IMR-90 (cell line): ENCODE results near the gene MGAT5B. TPM values are rescaled to one million over a fixed set of nuclear protein-coding genes. Genes with fewer than 3 reads are reported as not detected.

ENCODE experiments used
- ATAC-seq: fragments of 200-7000 bp; cut with Tn5 transposase; 2 replicates; pipeline ENCODE4 v1.9.1; 2020; ENCODE audit warnings: low read depth, mild to moderate bottlenecking, moderate library complexity
- BruUV-seq: library from RNA; stranded (reverse); fragments of 400-500 nt; replicated peaks from 2 replicates; lab custom pipeline; 2021; lab: Mats Ljungman, UMichigan
- CTCF ChIA-PET: fragments of 300-600 bp; formaldehyde crosslinking; extraction: SDS; loops from one replicate; lab custom pipeline; 2021; ENCODE audit warnings: antibody characterized with exemption; lab: Yijun Ruan, JAX
- POLR2A ChIA-PET: fragments of 300-600 bp; sonication (Branson Sonifier 250); formaldehyde crosslinking; loops from one replicate; lab custom pipeline; 2022; ENCODE audit warnings: antibody characterized with exemption; ENCODE audit not compliant: unreplicated experiment; lab: Charles Lee
- DNase-seq: peaks from one replicate; pipeline ENCODE4 v3.0.0; 2013
- H2AFZ ChIP-seq: replicated peaks from 2 replicates; pipeline ENCODE3; 2013; ENCODE audit warnings: low read length, mild to moderate bottlenecking; ENCODE audit not compliant: poor library complexity
- H2AK5ac ChIP-seq: 2 replicates; pipeline ENCODE4 v1.6.1; 2013; ENCODE audit warnings: low read depth, low read length, inconsistent platforms
- H2AK9ac ChIP-seq: replicated peaks from 2 replicates; pipeline ENCODE3; 2013; ENCODE audit warnings: mild to moderate bottlenecking, low read depth, low read length, moderate library complexity; ENCODE audit not compliant: poor library complexity
- H2BK120ac ChIP-seq: 2 replicates; pipeline ENCODE4 v1.6.1; 2013; ENCODE audit warnings: low read depth, low read length, inconsistent platforms
- H2BK15ac ChIP-seq: 3 replicates; pipeline ENCODE4 v1.6.1; 2013; ENCODE audit warnings: low read depth, low read length, inconsistent platforms
- H2BK20ac ChIP-seq: 2 replicates; pipeline ENCODE4 v1.6.1; 2013; ENCODE audit warnings: low read depth, mild to moderate bottlenecking, inconsistent platforms, low read length, moderate library complexity
- H2BK5ac ChIP-seq: 2 replicates; pipeline ENCODE4 v1.6.1; 2013; ENCODE audit warnings: mild to moderate bottlenecking, low read depth, low read length, inconsistent platforms; ENCODE audit not compliant: poor library complexity, severe bottlenecking
- H3K14ac ChIP-seq: replicated peaks from 2 replicates; pipeline ENCODE4 v1.6.1; 2013; ENCODE audit warnings: low read depth, low read length, inconsistent platforms
- H3K18ac ChIP-seq: 2 replicates; pipeline ENCODE4 v1.6.1; 2013; ENCODE audit warnings: low read depth, low read length, control low read depth
- H3K23ac ChIP-seq: 2 replicates; pipeline ENCODE4 v1.6.1; 2013; ENCODE audit warnings: low read depth, low read length, inconsistent platforms
- H3K27ac ChIP-seq: 2 replicates; pipeline ENCODE4 v1.5.1; 2013; ENCODE audit warnings: mild to moderate bottlenecking, control low read depth, low read length; ENCODE audit not compliant: insufficient read depth
- H3K27me3 ChIP-seq: 2 replicates; pipeline ENCODE4 v1.6.1; 2013; ENCODE audit warnings: low read length; ENCODE audit not compliant: control insufficient read depth, insufficient read depth
- H3K36me3 ChIP-seq: 2 replicates; pipeline ENCODE4 v1.6.1; 2013; ENCODE audit warnings: low read length, mixed read lengths; ENCODE audit not compliant: control insufficient read depth, insufficient read depth
- H3K4ac ChIP-seq: 2 replicates; pipeline ENCODE4 v1.6.1; 2013; ENCODE audit warnings: low read depth, low read length, inconsistent platforms
- H3K4me1 ChIP-seq: 2 replicates; pipeline ENCODE4 v1.6.1; 2013; ENCODE audit warnings: low read length, mixed read lengths; ENCODE audit not compliant: control insufficient read depth, insufficient read depth
- H3K4me2 ChIP-seq: 2 replicates; pipeline ENCODE4 v1.6.1; 2013; ENCODE audit warnings: low read depth, mild to moderate bottlenecking, control low read depth, low read length, moderate library complexity
- H3K4me3 ChIP-seq: 2 replicates; pipeline ENCODE4 v1.5.1; 2013; ENCODE audit warnings: low read depth, mild to moderate bottlenecking, control low read depth, low read length, moderate library complexity; ENCODE audit not compliant: insufficient read depth
- H3K56ac ChIP-seq: 2 replicates; pipeline ENCODE4 v1.6.1; 2013; ENCODE audit warnings: low read length, inconsistent platforms; ENCODE audit not compliant: insufficient read depth; ENCODE audit errors: extremely low read depth
- H3K79me1 ChIP-seq, 2 experiments: 2 replicates each; pipeline ENCODE4 v1.6.1; 2013; ENCODE audit warnings: low read length in 2 of 2, inconsistent platforms in 1 of 2, low read depth in 1 of 2
- H3K9ac ChIP-seq: 2 replicates; pipeline ENCODE4 v1.6.1; 2013; ENCODE audit warnings: low read depth, low read length, control low read depth
- H3K9me1 ChIP-seq: 2 replicates; pipeline ENCODE4 v1.6.1; 2013; ENCODE audit warnings: low read length, inconsistent platforms; ENCODE audit not compliant: insufficient read depth
- H3K9me3 ChIP-seq: 2 replicates; pipeline ENCODE4 v1.6.1; 2013; ENCODE audit warnings: low read length; ENCODE audit not compliant: control insufficient read depth, insufficient read depth
- H4K20me1 ChIP-seq: 2 replicates; pipeline ENCODE4 v1.6.1; 2013; ENCODE audit warnings: low read length, inconsistent platforms; ENCODE audit not compliant: insufficient read depth
- H4K5ac ChIP-seq: 2 replicates; pipeline ENCODE4 v1.6.1; 2013; ENCODE audit warnings: mild to moderate bottlenecking, low read depth, low read length, control low read depth
- H4K8ac ChIP-seq, 2 experiments: 2 replicates each; pipeline ENCODE4 v1.6.1; 2013; ENCODE audit warnings: low read depth in 2 of 2, low read length in 2 of 2, control low read depth in 1 of 2, inconsistent platforms in 1 of 2
- H4K91ac ChIP-seq: 2 replicates; pipeline ENCODE4 v1.6.1; 2013; ENCODE audit warnings: low read depth, low read length, inconsistent platforms; ENCODE audit not compliant: insufficient read depth
- BHLHE40 ChIP-seq: fragments of 150-350 bp; IDR thresholded peaks from 2 replicates; pipeline ENCODE4 v1.6.1; 2016; ENCODE audit warnings: mild to moderate bottlenecking, low read depth, low read length
- MAZ ChIP-seq: IDR thresholded peaks from 2 replicates; pipeline ENCODE4 v1.6.1; 2012; ENCODE audit warnings: low read depth, mild to moderate bottlenecking, low read length, improper control_type of control experiment, moderate library complexity, borderline replicate concordance
- RCOR1 ChIP-seq: IDR thresholded peaks from 2 replicates; pipeline ENCODE4 v1.6.1; 2012; ENCODE audit warnings: mild to moderate bottlenecking, low read length, improper control_type of control experiment; ENCODE audit not compliant: insufficient replicate concordance
- RFX5 ChIP-seq: IDR thresholded peaks from 2 replicates; pipeline ENCODE4 v1.8.0; 2012; ENCODE audit warnings: low read depth, mild to moderate bottlenecking, low read length, moderate library complexity
- WGBS, 2 experiments: methylation state at CpG; one replicate each; pipeline versions ENCODE4 v1.1.5 to v1.1.7; 2013; ENCODE audit warnings: missing lambda C conversion rate in 2 of 2; ENCODE audit not compliant: insufficient read length in 1 of 2; ENCODE audit errors: extremely low coverage in 2 of 2; 5-methylcytosine and 5-hydroxymethylcytosine counted together
- dilution Hi-C: fragments of 300-500 bp; cut with HindIII; formaldehyde crosslinking; loops from one replicate; pipeline ENCODE4 v1.14.3; 2018; ENCODE audit warnings: low sequenced_read_pairs; ENCODE audit not compliant: unreplicated experiment
- in situ Hi-C: fragments of 300-500 bp; cut with MboI; formaldehyde crosslinking; loops from 3 replicates; pipeline ENCODE4 v1.14.3; 2019; ENCODE audit warnings: low sequenced_read_pairs, inconsistent platforms, mixed read lengths
- intact Hi-C: fragments of 100-400 bp; cut with micrococcal nuclease; formaldehyde crosslinking; loops from 2 replicates; pipeline ENCODE4 v1.10.0; 2022
- polyA plus RNA-seq, 3 experiments: library from polyadenylated mRNA; depleted of rRNA; stranded (reverse); fragments of >200 nt; gene quantifications; 2 replicates each; pipeline ENCODE4 v1.2.3, GENCODE V29; 2012; ENCODE audit warnings: low replicate concordance in 1 of 3
- total RNA-seq: library from RNA; depleted of rRNA; stranded (reverse); fragments of >200 nt; gene quantifications from 2 replicates; pipeline ENCODE4 v1.2.3, GENCODE V29; 2012
- TF ChIP-seq, protein P1 (sequence below): fragments of 150-350 bp; IDR thresholded peaks from 2 replicates; pipeline ENCODE4 v1.6.1; 2017; ENCODE audit warnings: mild to moderate bottlenecking, antibody characterized with exemption, low read length, low read depth
- TF ChIP-seq, protein P2 (sequence below): fragments of 150-350 bp; IDR thresholded peaks from 2 replicates; pipeline ENCODE4 v1.6.1; 2016; ENCODE audit warnings: low read depth, mild to moderate bottlenecking, low read length, moderate library complexity, borderline replicate concordance

The MGAT5B gene
- total and polyA plus RNA-seq, 2 of the 4 experiments (the other 2 are of a cell fraction), result 0.54 to 2.0 TPM

DNA sequence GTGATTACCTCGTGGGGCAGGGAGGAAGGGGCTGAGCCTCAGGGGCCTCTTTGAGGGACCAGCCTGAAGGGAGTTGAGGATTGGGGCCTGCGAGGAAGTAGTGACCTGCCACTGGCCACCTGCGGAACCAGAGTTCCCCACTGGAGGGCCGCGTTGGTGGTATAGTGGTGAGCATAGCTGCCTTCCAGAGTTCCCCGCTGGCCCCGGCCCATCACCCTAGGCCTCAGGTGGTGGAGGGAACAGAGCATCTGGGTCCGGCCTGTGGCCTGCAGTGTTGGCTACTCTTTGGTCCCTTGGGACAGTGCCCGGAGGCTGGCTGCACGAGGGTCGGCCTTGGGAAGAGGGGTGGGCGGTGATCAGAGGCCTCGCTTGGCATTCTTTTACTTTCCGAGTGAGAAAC is 20.5 kb downstream of the MGAT5B start:
- CTCF ChIA-PET, result interaction anchor here (0.6 kb wide), 1 partner anchor 136 kb away, joined by 3 read pairs; no protein-coding TSS in a partner anchor
- Histone ChIP-seq H2BK15ac (no peak overlapping the region), H3K79me1 (no peaks in the 10 kb centered on the region), H2BK20ac (no peak overlapping the region), H2BK120ac (no peak overlapping the region), H3K4ac (no peak overlapping the region), H4K91ac (no peak overlapping the region), H3K9me3 (no peaks in the 10 kb centered on the region), H3K4me1 (no peaks in the 10 kb centered on the region), H2AK5ac (no peak overlapping the region), H3K36me3 (no peaks in the 10 kb centered on the region), H3K9me1 (no peaks in the 10 kb centered on the region), H2AFZ (no peak overlapping the region), H3K23ac (no peak overlapping the region), H2BK5ac (no peak overlapping the region), H4K20me1 (peaks cover 2% of the 10 kb centered on the region; the same call in 1 of the 2 replicates), H3K4me3 (no peak overlapping the region), H4K5ac (no peak overlapping the region), H3K4me2 (no peak overlapping the region), H3K27ac (no peak overlapping the region), H3K56ac (no peak overlapping the region), H3K9ac (no peak overlapping the region), H2AK9ac (no peak overlapping the region), H3K14ac (no peak overlapping the region), H4K8ac (no peak overlapping the region), H3K18ac (no peak overlapping the region), H3K27me3 (peaks cover 20% of the 10 kb centered on the region)
- in situ Hi-C loops, result no loop called here
- ATAC-seq, result no peak
- DNase-seq, result no peak
- intact Hi-C loops, result no loop called here
- POLR2A ChIA-PET, result no interaction called here
- dilution Hi-C loops, result no loop called here
- TF ChIP-seq, protein P1, sequence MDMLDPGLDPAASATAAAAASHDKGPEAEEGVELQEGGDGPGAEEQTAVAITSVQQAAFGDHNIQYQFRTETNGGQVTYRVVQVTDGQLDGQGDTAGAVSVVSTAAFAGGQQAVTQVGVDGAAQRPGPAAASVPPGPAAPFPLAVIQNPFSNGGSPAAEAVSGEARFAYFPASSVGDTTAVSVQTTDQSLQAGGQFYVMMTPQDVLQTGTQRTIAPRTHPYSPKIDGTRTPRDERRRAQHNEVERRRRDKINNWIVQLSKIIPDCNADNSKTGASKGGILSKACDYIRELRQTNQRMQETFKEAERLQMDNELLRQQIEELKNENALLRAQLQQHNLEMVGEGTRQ, result no peak
- TF ChIP-seq RFX5, result no peak
- TF ChIP-seq RCOR1, result no peak
- no peak for TF ChIP-seq BHLHE40
- TF ChIP-seq, protein P2, sequence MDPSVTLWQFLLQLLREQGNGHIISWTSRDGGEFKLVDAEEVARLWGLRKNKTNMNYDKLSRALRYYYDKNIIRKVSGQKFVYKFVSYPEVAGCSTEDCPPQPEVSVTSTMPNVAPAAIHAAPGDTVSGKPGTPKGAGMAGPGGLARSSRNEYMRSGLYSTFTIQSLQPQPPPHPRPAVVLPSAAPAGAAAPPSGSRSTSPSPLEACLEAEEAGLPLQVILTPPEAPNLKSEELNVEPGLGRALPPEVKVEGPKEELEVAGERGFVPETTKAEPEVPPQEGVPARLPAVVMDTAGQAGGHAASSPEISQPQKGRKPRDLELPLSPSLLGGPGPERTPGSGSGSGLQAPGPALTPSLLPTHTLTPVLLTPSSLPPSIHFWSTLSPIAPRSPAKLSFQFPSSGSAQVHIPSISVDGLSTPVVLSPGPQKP, result no peak
- no peak for TF ChIP-seq MAZ
- WGBS, 2 experiments, result 54% methylated on average over 10 of the region's 14 CpGs; no CpG with 5 or more reads in 1 of the 2 experiments
- BruUV-seq, result no TSS peak
